Endothelial cell of umbilical vein (primary cell): ENCODE measurements around the gene XRCC4. TPM values are rescaled to one million over a fixed set of nuclear protein-coding genes. Genes with fewer than 3 reads are reported as not detected.

Experiments used
- BruUV-seq: library from RNA; stranded (reverse); fragments of 400-500 nt; replicated peaks from 2 replicates; lab custom pipeline; 2021; lab: Mats Ljungman, UMichigan
- CTCF ChIA-PET: fragments of 300-600, 350-600 bp; sonication (Branson Sonifier 250); formaldehyde crosslinking; loops from one replicate; lab custom pipeline; 2021; ENCODE audit warnings: antibody characterized with exemption, inconsistent platforms; lab: Charles Lee
- POLR2A ChIA-PET: fragments of 300-600, 350-600 bp; sonication (Branson Sonifier 250); formaldehyde crosslinking; loops from one replicate; lab custom pipeline; 2021; ENCODE audit warnings: antibody characterized with exemption, inconsistent platforms; lab: Charles Lee
- DNase-seq: peaks from one replicate; pipeline ENCODE4 v3.0.0-alpha.2; 2011; ENCODE audit warnings: low read depth, low spot score
- FAIRE-seq: peaks from 2 replicates; lab custom pipeline; 2011; peaks lifted over from hg19 to GRCh38; lab: Jason Lieb, UNC
- H2AFZ ChIP-seq: 2 replicates; pipeline ENCODE4 v1.6.0; 2012; ENCODE audit warnings: low read depth, low read length, control low read depth, inconsistent platforms
- H3K27ac ChIP-seq: 2 replicates; pipeline ENCODE4 v1.5.1; 2011; ENCODE audit warnings: low read depth, mild to moderate bottlenecking, control low read depth, low read length, moderate library complexity; ENCODE audit not compliant: insufficient read depth
- H3K27me3 ChIP-seq, 2 experiments: 2 replicates each; pipeline versions ENCODE4 v1.6.0 to v1.6.1; 2011; ENCODE audit warnings: low read length in 2 of 2, mixed read lengths in 1 of 2; ENCODE audit not compliant: control insufficient read depth in 2 of 2, insufficient read depth in 2 of 2
- H3K36me3 ChIP-seq, 2 experiments: 2 replicates in 1 of 2; 3 replicates in 1 of 2; pipeline ENCODE4 v1.5.1; 2011; ENCODE audit warnings: low read length in 2 of 2, mild to moderate bottlenecking in 1 of 2, moderate library complexity in 1 of 2; ENCODE audit not compliant: control insufficient read depth in 2 of 2, insufficient read depth in 2 of 2; ENCODE audit errors: extremely low read depth in 1 of 2
- H3K4me1 ChIP-seq: 3 replicates; pipeline ENCODE4 v1.5.1; 2011; ENCODE audit warnings: mild to moderate bottlenecking, low read length; ENCODE audit not compliant: control insufficient read depth, insufficient read depth; ENCODE audit errors: extremely low read depth
- H3K4me2 ChIP-seq: 2 replicates; pipeline ENCODE4 v1.6.1; 2011; ENCODE audit warnings: low read length, control low read depth, mixed read lengths; ENCODE audit not compliant: insufficient read depth
- H3K4me3 ChIP-seq, 3 experiments: fragments of 200-600 bp in 1 of 3; sonication (generic), shearing (Covaris generic) in 1 of 3; replicated peaks in 1 of 3; 2 replicates each; pipeline ENCODE4 v1.5.1; 2011 to 2016; ENCODE audit warnings: control low read depth in 3 of 3, low read length in 3 of 3, mild to moderate bottlenecking in 2 of 3, inconsistent platforms in 1 of 3, low read depth in 1 of 3, moderate library complexity in 1 of 3; ENCODE audit not compliant: insufficient read depth in 1 of 3
- H3K79me2 ChIP-seq: 2 replicates; pipeline ENCODE4 v1.6.0; 2012; ENCODE audit warnings: low read length, inconsistent platforms; ENCODE audit not compliant: control insufficient read depth, insufficient read depth
- H3K9ac ChIP-seq: replicated peaks from 2 replicates; pipeline ENCODE3; 2011; ENCODE audit warnings: low read length, control low read depth; ENCODE audit not compliant: insufficient read depth; ENCODE audit errors: extremely low read depth
- H3K9me1 ChIP-seq: replicated peaks from 3 replicates; pipeline ENCODE4 v1.6.0; 2011; ENCODE audit warnings: mild to moderate bottlenecking, low read length; ENCODE audit not compliant: control insufficient read depth, insufficient read depth; ENCODE audit errors: extremely low read depth
- H3K9me3 ChIP-seq: replicated peaks from 2 replicates; pipeline ENCODE4 v1.5.1; 2012; ENCODE audit warnings: low read length, inconsistent platforms; ENCODE audit not compliant: control insufficient read depth, insufficient read depth
- H4K20me1 ChIP-seq: replicated peaks from 2 replicates; pipeline ENCODE3; 2011; ENCODE audit warnings: mild to moderate bottlenecking, low read length; ENCODE audit not compliant: control insufficient read depth, insufficient read depth; ENCODE audit errors: extremely low read depth
- EZH2 ChIP-seq: IDR thresholded peaks from 2 replicates; pipeline ENCODE4 v1.6.1; 2012; ENCODE audit warnings: borderline replicate concordance, low read depth, mild to moderate bottlenecking, moderate library complexity, low read length, inconsistent platforms; ENCODE audit not compliant: severe bottlenecking
- FOS ChIP-seq: IDR thresholded peaks from 2 replicates; pipeline ENCODE4 v1.6.1; 2011; ENCODE audit warnings: mild to moderate bottlenecking, low read length, moderate library complexity, borderline replicate concordance; ENCODE audit not compliant: insufficient read depth
- GATA2 ChIP-seq: IDR thresholded peaks from 2 replicates; pipeline ENCODE4 v1.7.0; 2011; ENCODE audit warnings: low read depth, mild to moderate bottlenecking, moderate library complexity, mixed read lengths, low read length; ENCODE audit not compliant: insufficient read length, insufficient read depth
- JUN ChIP-seq: IDR thresholded peaks from 2 replicates; pipeline ENCODE4 v1.6.1; 2011; ENCODE audit warnings: borderline replicate concordance, low read depth; ENCODE audit not compliant: insufficient read length, insufficient read depth
- MYC ChIP-seq: IDR thresholded peaks from one replicate; pipeline ENCODE4 v1.6.1; 2011; ENCODE audit warnings: mild to moderate bottlenecking, low read depth, low read length
- POLR2A ChIP-seq: IDR thresholded peaks from 2 replicates; pipeline ENCODE4 v1.6.1; 2012; ENCODE audit warnings: low read depth, mild to moderate bottlenecking, control low read depth, low read length
- POLR2AphosphoS5 ChIP-seq: IDR thresholded peaks from 2 replicates; pipeline ENCODE4 v1.6.1; 2012; ENCODE audit warnings: low read depth, mild to moderate bottlenecking, control low read depth, low read length, moderate library complexity; ENCODE audit not compliant: insufficient read depth
- dilution Hi-C: fragments of 300-500 bp; cut with MboI; formaldehyde crosslinking; loops from one replicate; pipeline ENCODE4 v1.15.0; 2019; ENCODE audit warnings: low sequenced_read_pairs; ENCODE audit not compliant: extremely low pct_ligation_motif_present
- intact Hi-C: fragments of 100-400 bp; cut with micrococcal nuclease; formaldehyde crosslinking; loops from one replicate; pipeline ENCODE4 v1.10.0; 2022
- polyA plus RNA-seq, 4 experiments: library from polyadenylated mRNA; depleted of rRNA in 3 of 4; stranded (reverse) in 3 of 4; unstranded in 1 of 4; fragments of >200 nt; gene quantifications; 2 replicates each; pipeline versions ENCODE4 v1.2.1 to v1.2.3, GENCODE V29; 2011 to 2012; ENCODE audit warnings: missing spikeins in 1 of 4
- total RNA-seq: library from RNA; stranded (reverse); gene quantifications from 2 replicates; pipeline ENCODE4 v1.2.3, GENCODE V29; 2021
- TF ChIP-seq, protein P1 (sequence below): IDR thresholded peaks from 2 replicates; pipeline ENCODE4 v1.6.1; 2011; ENCODE audit not compliant: insufficient read depth, insufficient read length
- TF ChIP-seq, protein P2 (sequence below), 2 donors: IDR thresholded peaks; 1 replicate in 1 of 2; 2 replicates in 1 of 2; pipeline ENCODE4 v1.5.1; 2011; ENCODE audit warnings: low read length in 2 of 2, mild to moderate bottlenecking in 2 of 2, moderate library complexity in 2 of 2, control low read depth in 1 of 2, inconsistent platforms in 1 of 2, low read depth in 1 of 2; ENCODE audit not compliant: insufficient read depth in 1 of 2; ENCODE audit errors: extremely low read depth in 1 of 2

XRCC4 gene
- total and polyA plus RNA-seq, 2 donors (not counting 3 experiments of a cell fraction or from before 2014, with no cell fraction given) = 1.3 to 7.7 TPM

GRCh38 chr5:83099445-83099844, 22.1 kb downstream of the XRCC4 start:
- H3K27ac ChIP-seq = no peak overlapping the region
- H3K36me3 ChIP-seq = no peaks in the 10 kb centered on the region
- H3K9me3 ChIP-seq = no peaks in the 10 kb centered on the region
- peaks cover 5% of the 10 kb centered on the region for H4K20me1 ChIP-seq
- BruUV-seq = no TSS peak
- no peak overlapping the region for H3K9ac ChIP-seq
- peaks cover 16% of the 10 kb centered on the region for H3K4me1 ChIP-seq
- intact Hi-C loops (loop anchor here (5.0 to 10.0 kb wide), 2 partner anchors 335 to 373 kb away; partner anchors contain the start of gene VCAN), dilution Hi-C loops (no loop called here)
- no peak for TF ChIP-seq JUN
- TF ChIP-seq, protein P1, sequence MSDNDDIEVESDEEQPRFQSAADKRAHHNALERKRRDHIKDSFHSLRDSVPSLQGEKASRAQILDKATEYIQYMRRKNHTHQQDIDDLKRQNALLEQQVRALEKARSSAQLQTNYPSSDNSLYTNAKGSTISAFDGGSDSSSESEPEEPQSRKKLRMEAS = no peak
- no peak for TF ChIP-seq GATA2
- no peak for TF ChIP-seq EZH2
- ChIA-PET POLR2A (no interaction called here), CTCF (no interaction called here)
- no peak overlapping the region for H2AFZ ChIP-seq
- no peak overlapping the region for H3K4me2 ChIP-seq
- peaks cover 15 to 31% of the 10 kb centered on the region in 2 experiments for H3K27me3 ChIP-seq
- DNase-seq (no peak), FAIRE-seq (no peak)
- no peaks in the 10 kb centered on the region for H3K9me1 ChIP-seq
- H3K4me3 ChIP-seq = no peak overlapping the region
- no peaks in the 10 kb centered on the region for H3K79me2 ChIP-seq

DNA sequence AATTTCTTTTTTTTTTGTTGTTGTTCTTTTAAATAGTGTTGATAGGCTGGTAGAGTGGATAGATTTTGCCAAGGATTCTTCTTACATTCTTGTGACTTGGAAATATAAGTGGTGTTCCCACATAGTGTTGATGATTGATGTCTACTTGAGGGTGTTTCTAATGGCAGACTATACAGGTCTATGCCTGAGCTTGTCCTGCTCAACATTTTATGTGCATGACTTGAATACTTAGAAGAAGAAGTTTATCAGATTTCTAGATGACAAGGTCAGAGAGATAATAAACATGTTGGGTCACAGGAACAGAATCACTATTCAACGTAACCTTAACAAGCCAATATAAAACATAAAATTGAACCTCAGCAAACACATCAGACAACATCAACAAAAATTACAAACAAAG, 24.2 kb downstream of the XRCC4 start:
- POLR2A ChIA-PET = no interaction called here
- H3K4me2 ChIP-seq = no peak overlapping the region
- H3K4me1 ChIP-seq = peaks cover 14% of the 10 kb centered on the region
- CTCF ChIA-PET = no interaction called here
- H4K20me1 ChIP-seq = peaks cover 5% of the 10 kb centered on the region
- no TSS peak for BruUV-seq
- peaks cover 11 to 31% of the 10 kb centered on the region in 2 experiments for H3K27me3 ChIP-seq
- dilution Hi-C loops (no loop called here), intact Hi-C loops (no loop called here)
- no peaks in the 10 kb centered on the region for H3K9me1 ChIP-seq
- H3K36me3 ChIP-seq = no peaks in the 10 kb centered on the region
- no peak for DNase-seq
- TF ChIP-seq MYC = no peak
- TF ChIP-seq, protein P2, sequence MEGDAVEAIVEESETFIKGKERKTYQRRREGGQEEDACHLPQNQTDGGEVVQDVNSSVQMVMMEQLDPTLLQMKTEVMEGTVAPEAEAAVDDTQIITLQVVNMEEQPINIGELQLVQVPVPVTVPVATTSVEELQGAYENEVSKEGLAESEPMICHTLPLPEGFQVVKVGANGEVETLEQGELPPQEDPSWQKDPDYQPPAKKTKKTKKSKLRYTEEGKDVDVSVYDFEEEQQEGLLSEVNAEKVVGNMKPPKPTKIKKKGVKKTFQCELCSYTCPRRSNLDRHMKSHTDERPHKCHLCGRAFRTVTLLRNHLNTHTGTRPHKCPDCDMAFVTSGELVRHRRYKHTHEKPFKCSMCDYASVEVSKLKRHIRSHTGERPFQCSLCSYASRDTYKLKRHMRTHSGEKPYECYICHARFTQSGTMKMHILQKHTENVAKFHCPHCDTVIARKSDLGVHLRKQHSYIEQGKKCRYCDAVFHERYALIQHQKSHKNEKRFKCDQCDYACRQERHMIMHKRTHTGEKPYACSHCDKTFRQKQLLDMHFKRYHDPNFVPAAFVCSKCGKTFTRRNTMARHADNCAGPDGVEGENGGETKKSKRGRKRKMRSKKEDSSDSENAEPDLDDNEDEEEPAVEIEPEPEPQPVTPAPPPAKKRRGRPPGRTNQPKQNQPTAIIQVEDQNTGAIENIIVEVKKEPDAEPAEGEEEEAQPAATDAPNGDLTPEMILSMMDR (IDR thresholded peaks at IDR 0.05; ENCODE audit: extremely low read depth in 1 of 2, insufficient read depth in 1 of 2, low read depth in 1 of 2, low read length in 2 of 2) = no peak
- TF ChIP-seq EZH2 = no peak
- no peak for TF ChIP-seq JUN
- TF ChIP-seq POLR2AphosphoS5 = no peak
- TF ChIP-seq, protein P1 = no peak
- no peak for TF ChIP-seq FOS
- TF ChIP-seq POLR2A = no peak
- no peak overlapping the region for H3K4me3 ChIP-seq
- FAIRE-seq = no peak
- H3K27ac ChIP-seq = no peak overlapping the region
- no peak overlapping the region for H3K9ac ChIP-seq
- H3K79me2 ChIP-seq = no peaks in the 10 kb centered on the region
- no peaks in the 10 kb centered on the region for H3K9me3 ChIP-seq
- no peak overlapping the region for H2AFZ ChIP-seq
